Activated B cell treated with CpG ODN at 0.5 μM for 24 hours (primary cell): Measurements from ENCODE around the gene NETO2. TPM values are rescaled to one million over a fixed set of nuclear protein-coding genes. Genes with fewer than 3 reads are reported as not detected.

Source experiments
- ATAC-seq: fragments of 200-7000 bp; cut with Tn5 transposase; one replicate; pipeline ENCODE4 v1.10.0; 2021; ENCODE audit warnings: low read depth, mild to moderate bottlenecking, moderate library complexity
- CTCF ChIA-PET: fragments of 350-600 bp; sonication (Branson Sonifier 250); formaldehyde crosslinking; loops from one replicate; lab custom pipeline; 2021; ENCODE audit warnings: antibody characterized with exemption; lab: Charles Lee
- POLR2A ChIA-PET: fragments of 350-600 bp; sonication (Branson Sonifier 250); formaldehyde crosslinking; loops from one replicate; lab custom pipeline; 2021; ENCODE audit warnings: antibody characterized with exemption; lab: Charles Lee
- DNase-seq: peaks from one replicate; pipeline ENCODE4 v3.0.0; 2022
- H3K27ac Mint-ChIP-seq: one replicate; pipeline ENCODE4 v1.8.0; 2020; ENCODE audit warnings: mixed read lengths
- H3K27me3 Mint-ChIP-seq: one replicate; pipeline ENCODE4 v1.8.0; 2021; ENCODE audit warnings: mixed read lengths
- H3K36me3 Mint-ChIP-seq: one replicate; pipeline ENCODE4 v1.8.0; 2021; ENCODE audit warnings: low read depth, mixed read lengths
- H3K4me1 Mint-ChIP-seq: one replicate; pipeline ENCODE4 v1.8.0; 2021; ENCODE audit warnings: mixed read lengths
- H3K4me3 Mint-ChIP-seq: one replicate; pipeline ENCODE4 v1.8.0; 2020; ENCODE audit warnings: mild to moderate bottlenecking, mixed read lengths
- H3K9me3 Mint-ChIP-seq: one replicate; pipeline ENCODE4 v1.8.0; 2020; ENCODE audit warnings: mixed read lengths
- CTCF ChIP-seq: fragments of 200-600 bp; IDR thresholded peaks from one replicate; pipeline ENCODE4 v1.8.0; 2022; ENCODE audit warnings: antibody characterized with exemption, mild to moderate bottlenecking
- intact Hi-C: fragments of 100-400 bp; cut with micrococcal nuclease; formaldehyde crosslinking; loops from one replicate; pipeline ENCODE4 v1.15.1; 2024
- total RNA-seq: library from RNA; stranded (reverse); gene quantifications from 2 replicates; pipeline ENCODE4 v1.2.3, GENCODE V29; 2022

The NETO2 gene
- total RNA-seq, 1 donor from 2014 or later: 8.8 TPM

- Mint-ChIP-seq H3K27me3 (no peaks in the 10 kb centered on the region), H3K4me3 (no peak overlapping the region), H3K27ac (no peak overlapping the region), H3K4me1 (no peaks in the 10 kb centered on the region), H3K36me3 (peaks cover 10% of the 10 kb centered on the region), H3K9me3 (no peaks in the 10 kb centered on the region)
- CTCF ChIA-PET: no interaction called here
- intact Hi-C loops: no loop called here
- POLR2A ChIA-PET: no interaction called here
- no peak for TF ChIP-seq CTCF
- ATAC-seq (no peak), DNase-seq (no peak)
Measured at GRCh38 chr16:47084198-47084597, 59.5 kb downstream of the NETO2 start.

- ATAC-seq: no peak
- CTCF ChIA-PET: interaction anchor here (0.5 kb wide), 1 partner anchor 39 kb away, joined by 3 read pairs; no protein-coding TSS in a partner anchor
- no peaks in the 10 kb centered on the region for H3K27me3 Mint-ChIP-seq
Measured at GRCh38 chr16:47082099-47082865, 61.5 kb downstream of the NETO2 start.

GRCh38 chr16:47081115-47081514 is 62.6 kb downstream of the NETO2 start:
- Mint-ChIP-seq H3K4me1 (no peaks in the 10 kb centered on the region), H3K4me3 (no peak overlapping the region), H3K36me3 (peaks cover 10% of the 10 kb centered on the region), H3K9me3 (no peaks in the 10 kb centered on the region), H3K27ac (no peak overlapping the region), H3K27me3 (no peaks in the 10 kb centered on the region)
- CTCF ChIA-PET: no interaction called here
- intact Hi-C loops: no loop called here
- POLR2A ChIA-PET: no interaction called here
- DNase-seq (no peak), ATAC-seq (no peak)
- no peak for TF ChIP-seq CTCF

More at GRCh38 chr16:47082099-47082865, 61.5 kb downstream of the NETO2 start:
- no peak overlapping the region for H3K4me3 Mint-ChIP-seq
- POLR2A ChIA-PET: no interaction called here
- H3K4me1 Mint-ChIP-seq: no peaks in the 10 kb centered on the region
- no peak for DNase-seq
- TF ChIP-seq CTCF: no peak
- intact Hi-C loops: no loop called here
- H3K27ac Mint-ChIP-seq: no peak overlapping the region
- peaks cover 10% of the 10 kb centered on the region for H3K36me3 Mint-ChIP-seq
- H3K9me3 Mint-ChIP-seq: no peaks in the 10 kb centered on the region

DNA sequence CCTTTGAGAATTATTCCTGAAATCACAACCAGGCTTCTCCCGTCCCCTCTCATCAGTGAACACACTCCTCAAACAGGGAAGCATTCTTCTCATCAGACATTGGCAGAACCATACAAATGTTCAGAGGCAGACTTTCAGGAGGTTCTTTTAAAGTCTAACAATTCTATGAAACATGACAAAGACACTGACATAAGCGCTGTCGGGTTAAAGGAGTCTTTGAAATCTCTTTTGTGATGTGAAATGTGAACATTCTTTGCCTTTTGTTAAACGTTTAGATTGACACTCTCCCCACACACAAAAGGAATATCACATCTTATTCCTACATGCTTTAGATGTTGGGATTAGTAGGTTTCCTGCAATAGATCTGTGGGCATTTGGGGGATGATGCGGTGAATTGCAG is 63.9 kb downstream of the NETO2 start:
- CTCF ChIA-PET: no interaction called here
- H3K4me1 Mint-ChIP-seq: no peaks in the 10 kb centered on the region
- ATAC-seq (no peak), DNase-seq (no peak)
- no peak overlapping the region for H3K27ac Mint-ChIP-seq
- TF ChIP-seq CTCF: no peak
- no peaks in the 10 kb centered on the region for H3K27me3 Mint-ChIP-seq
- intact Hi-C loops: no loop called here
- H3K9me3 Mint-ChIP-seq: no peaks in the 10 kb centered on the region
- H3K4me3 Mint-ChIP-seq: no peak overlapping the region
- POLR2A ChIA-PET: no interaction called here
- peaks cover 10% of the 10 kb centered on the region for H3K36me3 Mint-ChIP-seq

- ATAC-seq: no peak
- Mint-ChIP-seq H3K27ac (no peak overlapping the region), H3K4me3 (no peak overlapping the region), H3K27me3 (no peaks in the 10 kb centered on the region), H3K36me3 (no peaks in the 10 kb centered on the region), H3K9me3 (peaks cover 4% of the 10 kb centered on the region), H3K4me1 (peaks cover 4% of the 10 kb centered on the region)
- intact Hi-C loops: no loop called here
- ChIA-PET POLR2A (interaction anchor here (0.5 kb wide), 1 partner anchor 237 kb away, joined by 6 read pairs; no protein-coding TSS in a partner anchor), CTCF (no interaction called here)
- DNase-seq: no peak
- no peak for TF ChIP-seq CTCF
Measured at GRCh38 chr16:47073223-47074155, 70.3 kb downstream of the NETO2 start.
